ENCODE data around the gene IPO4. TPM values are rescaled to one million over a fixed set of nuclear protein-coding genes. Genes with fewer than 3 reads are reported as not detected.

The IPO4 gene
- total and polyA plus RNA-seq, 4 donors, result 9.2 to 28.2 (median 21.1) TPM

GRCh38 chr14:24177041-24177825 is 11.4 kb downstream of the IPO4 start:
- Histone ChIP-seq H3K27me3 (ENCODE audit: control insufficient read depth, insufficient read depth, low read length) (no peaks in the 10 kb centered on the region), H3K9me3 (ENCODE audit: control insufficient read depth, insufficient read depth, low read length) (no peaks in the 10 kb centered on the region), H3K27ac (ENCODE audit: low read depth, low read length) (no peak overlapping the region), H3K36me3 (ENCODE audit: control insufficient read depth, insufficient read depth, low read length) (peaks cover 92% of the 10 kb centered on the region), H3K4me1 (ENCODE audit: control insufficient read depth, insufficient read depth, low read length) (peaks cover 27% of the 10 kb centered on the region), H3K4me3 (ENCODE audit: low read depth, low read length) (no peak overlapping the region)
- WGBS (ENCODE audit: insufficient coverage), result 93% methylated on average over 3 of the region's 12 CpGs
- DNase-seq (ENCODE audit: low read depth in 4 of 6, low spot score in 6 of 6), result no peak

- 89% methylated on average over 5 of the region's 5 CpGs for WGBS (ENCODE audit: insufficient coverage)
- Histone ChIP-seq H3K4me3 (ENCODE audit: low read depth, low read length) (no peak overlapping the region), H3K36me3 (ENCODE audit: control insufficient read depth, insufficient read depth, low read length) (peaks cover 86% of the 10 kb centered on the region), H3K4me1 (ENCODE audit: control insufficient read depth, insufficient read depth, low read length) (peaks cover 33% of the 10 kb centered on the region), H3K27me3 (ENCODE audit: control insufficient read depth, insufficient read depth, low read length) (no peaks in the 10 kb centered on the region), H3K27ac (ENCODE audit: low read depth, low read length) (no peak overlapping the region), H3K9me3 (ENCODE audit: control insufficient read depth, insufficient read depth, low read length) (no peaks in the 10 kb centered on the region)
- DNase-seq (ENCODE audit: low read depth in 4 of 6, low spot score in 6 of 6), result no peak
Measured at GRCh38 chr14:24176599-24176998, 12.0 kb downstream of the IPO4 start.

DNA sequence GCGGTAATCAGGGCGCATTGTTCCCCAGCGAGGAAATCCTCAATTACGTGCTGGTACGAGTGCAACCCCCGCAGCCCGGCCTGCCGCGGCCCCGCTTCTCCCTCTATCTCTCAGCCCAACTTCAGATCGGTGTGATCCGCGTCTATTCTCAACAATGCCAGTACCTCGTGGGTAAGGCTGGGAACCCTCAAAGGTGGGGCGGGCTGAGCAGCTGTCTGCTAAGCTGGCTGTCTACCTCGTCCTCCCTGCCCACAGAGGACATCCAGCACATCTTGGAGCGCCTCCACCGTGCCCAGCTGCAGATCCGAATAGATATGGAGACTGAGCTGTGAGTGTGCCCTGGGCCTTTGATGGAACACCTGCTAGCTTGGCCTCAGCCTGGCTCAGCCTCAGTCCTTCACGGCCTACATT is 15.7 kb downstream of the IPO4 start:
- H3K27ac ChIP-seq (ENCODE audit: low read depth, low read length), result peak overlapping the region; percentile 79
- no peaks in the 10 kb centered on the region for H3K9me3 ChIP-seq (ENCODE audit: control insufficient read depth, insufficient read depth, low read length)
- 23% methylated on average over 19 of the region's 20 CpGs for WGBS (ENCODE audit: insufficient coverage)
- H3K4me1 ChIP-seq (ENCODE audit: control insufficient read depth, insufficient read depth, low read length), result peaks cover 34% of the 10 kb centered on the region
- no peaks in the 10 kb centered on the region for H3K27me3 ChIP-seq (ENCODE audit: control insufficient read depth, insufficient read depth, low read length)
- H3K4me3 ChIP-seq (ENCODE audit: low read depth, low read length), result peak overlapping the region; percentile 79
- H3K36me3 ChIP-seq (ENCODE audit: control insufficient read depth, insufficient read depth, low read length), result peaks cover 50% of the 10 kb centered on the region
- peak in 1 of 6 donors; percentile 53 for DNase-seq (ENCODE audit: low read depth in 4 of 6, low spot score in 6 of 6)

GRCh38 chr14:24172261-24172860 is 16.3 kb downstream of the IPO4 start:
- DNase-seq (ENCODE audit: low read depth in 4 of 6, low spot score in 6 of 6), result peak in 2 of 6 donors; percentile 69 to 71
- Histone ChIP-seq H3K27ac (ENCODE audit: low read depth, low read length) (peak overlapping the region; percentile 79), H3K36me3 (ENCODE audit: control insufficient read depth, insufficient read depth, low read length) (peaks cover 45% of the 10 kb centered on the region), H3K4me3 (ENCODE audit: low read depth, low read length) (peak overlapping the region; percentile 79), H3K4me1 (ENCODE audit: control insufficient read depth, insufficient read depth, low read length) (peaks cover 34% of the 10 kb centered on the region), H3K9me3 (ENCODE audit: control insufficient read depth, insufficient read depth, low read length) (no peaks in the 10 kb centered on the region), H3K27me3 (ENCODE audit: control insufficient read depth, insufficient read depth, low read length) (no peaks in the 10 kb centered on the region)
- under 1% methylated on average over 28 of the region's 30 CpGs for WGBS (ENCODE audit: insufficient coverage)

DNA sequence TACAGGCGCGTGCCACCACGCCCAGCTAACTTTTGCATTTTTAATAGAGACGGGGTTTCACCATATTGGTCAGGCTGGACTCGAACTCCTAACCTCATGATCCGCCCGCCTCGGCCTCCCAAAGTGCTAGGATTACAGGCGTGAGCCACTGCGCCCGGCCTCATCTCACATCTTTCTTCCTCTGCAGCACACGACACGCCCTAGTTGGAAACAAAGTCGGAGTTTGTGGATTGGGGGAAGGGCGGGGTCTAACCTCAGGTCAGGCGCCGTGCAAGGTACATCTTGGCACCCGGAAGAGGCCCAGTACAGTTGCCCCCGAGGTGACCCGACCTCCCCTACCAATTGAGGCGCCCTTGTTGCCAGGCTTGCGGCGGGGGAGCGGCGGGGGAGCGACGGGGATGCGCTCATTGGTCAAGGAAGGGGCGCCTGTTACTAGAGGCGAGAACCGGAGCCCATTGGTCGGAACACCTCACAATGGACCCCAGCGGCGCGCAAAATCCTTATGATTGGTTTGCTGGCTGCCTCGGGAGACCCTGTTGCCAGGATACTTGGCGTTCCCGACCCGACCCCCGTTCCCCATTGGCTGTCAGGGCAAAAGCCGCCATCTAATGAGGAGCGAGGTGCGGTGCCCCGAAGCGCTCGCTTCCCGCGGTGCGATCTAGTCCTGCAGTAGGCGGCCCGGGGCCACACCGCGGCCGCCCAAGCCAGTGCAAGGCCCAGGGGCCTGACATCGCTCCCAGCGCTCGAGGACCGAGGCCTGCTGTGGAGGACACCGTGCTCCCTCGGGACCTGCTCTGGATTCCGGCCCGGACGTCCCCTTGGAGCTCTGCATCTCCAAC is 17.0 kb downstream of the IPO4 start, which contains the start of gene REC8:
REC8 (plus strand) TSS at position 659 of the 839 bp plus-strand sequence. CDS start 473 bp downstream, outside the sequence.
- Histone ChIP-seq H3K36me3 (ENCODE audit: control insufficient read depth, insufficient read depth, low read length) (peaks cover 41% of the 10 kb centered on the region), H3K27me3 (ENCODE audit: control insufficient read depth, insufficient read depth, low read length) (no peaks in the 10 kb centered on the region), H3K4me3 (ENCODE audit: low read depth, low read length) (peak within 1 kb of the TSS; percentile 79), H3K4me1 (ENCODE audit: control insufficient read depth, insufficient read depth, low read length) (peaks cover 34% of the 10 kb centered on the region), H3K27ac (ENCODE audit: low read depth, low read length) (peak within 1 kb of the TSS; percentile 79), H3K9me3 (ENCODE audit: control insufficient read depth, insufficient read depth, low read length) (no peaks in the 10 kb centered on the region)
- WGBS (ENCODE audit: insufficient coverage), result 6% methylated on average over 55 of the region's 63 CpGs
- DNase-seq (ENCODE audit: low read depth in 4 of 6, low spot score in 6 of 6), result peak; percentile 86 to 99 (median 96)

DNA sequence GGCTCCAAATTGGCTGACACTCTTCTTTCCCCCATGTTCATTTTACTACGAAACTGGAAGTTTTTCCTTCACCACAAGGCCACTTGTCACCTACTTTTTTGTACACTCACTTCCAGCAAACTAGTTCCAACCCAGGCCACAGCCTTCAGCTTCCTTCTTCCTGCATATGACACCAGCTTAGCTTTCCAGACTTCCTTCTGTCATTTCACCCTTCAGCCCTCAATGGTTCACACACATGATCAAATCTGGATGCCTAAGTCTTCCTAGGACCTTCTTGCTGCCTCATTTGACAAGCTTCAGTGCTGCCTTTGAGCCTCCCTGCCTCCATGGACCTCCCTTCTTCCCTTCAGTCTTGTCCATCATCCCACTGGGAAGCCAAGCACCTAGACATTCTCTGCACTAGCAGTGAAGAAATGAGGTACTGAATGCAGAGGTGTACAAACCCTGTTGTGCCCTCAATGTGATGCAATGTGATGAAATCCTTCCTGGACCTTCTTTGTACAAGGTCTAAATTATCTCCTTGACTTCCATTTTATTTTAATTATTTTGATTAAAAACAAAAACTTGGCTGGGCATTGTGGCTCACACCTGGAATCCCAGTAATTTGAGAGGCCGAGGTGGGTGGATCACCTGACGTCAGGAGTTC is 21.0 kb downstream of the IPO4 start:
- DNase-seq (ENCODE audit: low read depth in 4 of 6, low spot score in 6 of 6), result no peak
- Histone ChIP-seq H3K27ac (ENCODE audit: low read depth, low read length) (no peak overlapping the region), H3K4me3 (ENCODE audit: low read depth, low read length) (no peak overlapping the region), H3K27me3 (ENCODE audit: control insufficient read depth, insufficient read depth, low read length) (no peaks in the 10 kb centered on the region), H3K4me1 (ENCODE audit: control insufficient read depth, insufficient read depth, low read length) (peaks cover 29% of the 10 kb centered on the region), H3K9me3 (ENCODE audit: control insufficient read depth, insufficient read depth, low read length) (no peaks in the 10 kb centered on the region), H3K36me3 (ENCODE audit: control insufficient read depth, insufficient read depth, low read length) (peaks cover 45% of the 10 kb centered on the region)
- 91% methylated on average over 3 of the region's 3 CpGs for WGBS (ENCODE audit: insufficient coverage)

DNA sequence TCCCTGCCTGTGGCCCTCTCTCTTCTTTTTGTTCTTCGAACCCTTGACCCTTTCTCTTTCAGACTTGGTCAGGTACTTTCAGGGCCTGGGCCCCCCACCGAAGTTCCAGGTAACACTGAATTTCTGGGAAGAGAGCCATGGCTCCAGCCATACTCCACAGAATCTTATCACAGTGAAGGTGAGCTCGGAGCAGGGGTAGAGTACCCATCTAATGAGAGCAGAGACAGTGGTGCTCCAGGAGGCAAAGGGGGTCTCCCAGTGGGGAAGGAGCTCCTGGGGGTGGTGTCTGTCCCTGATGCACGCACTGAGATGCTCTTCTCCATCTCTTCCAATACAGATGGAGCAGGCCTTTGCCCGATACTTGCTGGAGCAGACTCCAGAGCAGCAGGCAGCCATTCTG is 22.8 kb downstream of the IPO4 start:
- no peaks in the 10 kb centered on the region for H3K9me3 ChIP-seq (ENCODE audit: control insufficient read depth, insufficient read depth, low read length)
- no peak overlapping the region for H3K27ac ChIP-seq (ENCODE audit: low read depth, low read length)
- H3K4me1 ChIP-seq (ENCODE audit: control insufficient read depth, insufficient read depth, low read length), result peaks cover 29% of the 10 kb centered on the region
- H3K36me3 ChIP-seq (ENCODE audit: control insufficient read depth, insufficient read depth, low read length), result peaks cover 51% of the 10 kb centered on the region
- no peak overlapping the region for H3K4me3 ChIP-seq (ENCODE audit: low read depth, low read length)
- DNase-seq (ENCODE audit: low read depth in 4 of 6, low spot score in 6 of 6), result no peak
- H3K27me3 ChIP-seq (ENCODE audit: control insufficient read depth, insufficient read depth, low read length), result no peaks in the 10 kb centered on the region
- WGBS (ENCODE audit: insufficient coverage), result 95% methylated on average over 3 of the region's 5 CpGs

- peaks cover 63% of the 10 kb centered on the region for H3K36me3 ChIP-seq (ENCODE audit: control insufficient read depth, insufficient read depth, low read length)
Measured at GRCh38 chr14:24164518-24164991, 24.1 kb downstream of the IPO4 start.

DNA sequence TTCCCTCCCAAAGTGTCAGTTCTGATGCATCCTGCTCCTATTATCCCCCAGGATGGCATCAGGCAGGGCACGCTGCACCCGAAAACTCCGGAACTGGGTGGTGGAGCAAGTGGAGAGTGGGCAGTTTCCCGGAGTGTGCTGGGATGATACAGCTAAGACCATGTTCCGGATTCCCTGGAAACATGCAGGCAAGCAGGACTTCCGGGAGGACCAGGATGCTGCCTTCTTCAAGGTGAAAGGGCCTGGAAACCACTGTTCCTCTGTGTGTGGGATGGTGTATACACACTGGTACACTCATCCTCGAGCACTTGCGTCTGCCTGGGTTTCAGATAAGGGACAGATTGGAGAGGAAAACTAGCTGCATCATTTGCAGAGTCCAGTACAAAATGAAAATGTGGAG is 26.5 kb downstream of the IPO4 start:
- peaks cover 80% of the 10 kb centered on the region for H3K36me3 ChIP-seq (ENCODE audit: control insufficient read depth, insufficient read depth, low read length)

More at GRCh38 chr14:24164518-24164991, 24.1 kb downstream of the IPO4 start:
- Histone ChIP-seq H3K4me1 (ENCODE audit: control insufficient read depth, insufficient read depth, low read length) (peaks cover 32% of the 10 kb centered on the region), H3K9me3 (ENCODE audit: control insufficient read depth, insufficient read depth, low read length) (no peaks in the 10 kb centered on the region), H3K27ac (ENCODE audit: low read depth, low read length) (no peak overlapping the region), H3K4me3 (ENCODE audit: low read depth, low read length) (no peak overlapping the region), H3K27me3 (ENCODE audit: control insufficient read depth, insufficient read depth, low read length) (no peaks in the 10 kb centered on the region)
- DNase-seq (ENCODE audit: low read depth in 4 of 6, low spot score in 6 of 6), result no peak
- WGBS (ENCODE audit: insufficient coverage), result 95% methylated on average over 14 of the region's 14 CpGs

More for the DNA sequence above, 26.5 kb downstream of the IPO4 start:
- Histone ChIP-seq H3K27me3 (ENCODE audit: control insufficient read depth, insufficient read depth, low read length) (no peaks in the 10 kb centered on the region), H3K9me3 (ENCODE audit: control insufficient read depth, insufficient read depth, low read length) (no peaks in the 10 kb centered on the region), H3K4me1 (ENCODE audit: control insufficient read depth, insufficient read depth, low read length) (peaks cover 32% of the 10 kb centered on the region), H3K4me3 (ENCODE audit: low read depth, low read length) (peak overlapping the region; percentile 68), H3K27ac (ENCODE audit: low read depth, low read length) (peak overlapping the region; percentile 77)
- WGBS (ENCODE audit: insufficient coverage), result 87% methylated on average over 7 of the region's 8 CpGs
- DNase-seq (ENCODE audit: low read depth in 4 of 6, low spot score in 6 of 6), result no peak

Measured in spinal cord (tissue), 10 donors.